Transverse colon (tissue), 4 donors: Measurements from ENCODE around the gene IL21. TPM values are rescaled to one million over a fixed set of nuclear protein-coding genes. Genes with fewer than 3 reads are reported as not detected.
"Not testable (repeated sequence)": the region's sequence is repeated elsewhere in the genome, so short reads cannot be mapped to it uniquely, and the experiment has no call there.

Source experiments
- DNase-seq: peaks from one replicate; pipeline ENCODE4 v3.0.0-alpha.2; 2019
- H3K27ac ChIP-seq, 4 donors: fragments of 200-600 bp; sonication (generic); 2 replicates each; pipeline ENCODE4 v1.5.1; 2016 to 2018; ENCODE audit warnings: inconsistent platforms in 4 of 4
- H3K27me3 ChIP-seq: fragments of 200-600 bp; sonication (generic); 2 replicates; pipeline ENCODE4 v1.5.1; 2017; ENCODE audit warnings: inconsistent platforms
- H3K36me3 ChIP-seq, 4 donors: fragments of 200-600 bp; sonication (generic); 2 replicates each; pipeline ENCODE4 v1.5.1; 2017 to 2019; ENCODE audit warnings: inconsistent platforms in 4 of 4
- H3K4me1 ChIP-seq, 4 donors: fragments of 200-600 bp; sonication (generic); 2 replicates each; pipeline ENCODE4 v1.5.1; 2017 to 2020; ENCODE audit warnings: inconsistent platforms in 4 of 4
- H3K4me3 ChIP-seq, 4 donors: fragments of 200-600 bp; sonication (generic); 1 replicate in 1 of 4; 2 replicates in 3 of 4; pipeline versions ENCODE4 v1.5.1 to v1.6.1; 2017 to 2019; ENCODE audit warnings: inconsistent platforms in 4 of 4
- H3K9me3 ChIP-seq, 2 donors: fragments of 200-600 bp; sonication (generic); 2 replicates each; pipeline ENCODE4 v1.5.1; 2017 to 2019; ENCODE audit warnings: inconsistent platforms in 2 of 2
- EP300 ChIP-seq: sonication (generic); formaldehyde crosslinking; IDR thresholded peaks from one replicate; pipeline ENCODE4 v1.6.1; 2017; ENCODE audit warnings: antibody characterized with exemption, low read depth
- POLR2A ChIP-seq: fragments of 450-650 bp; IDR thresholded peaks from one replicate; pipeline ENCODE4 v1.6.1; 2016; ENCODE audit warnings: antibody characterized with exemption, mild to moderate bottlenecking, moderate library complexity
- POLR2AphosphoS5 ChIP-seq, 3 donors: sonication (generic); formaldehyde crosslinking; IDR thresholded peaks; one replicate each; pipeline ENCODE4 v1.6.1; 2016; ENCODE audit warnings: antibody characterized with exemption in 3 of 3
- WGBS, 2 donors: methylation state at CpG; one replicate each; pipeline ENCODE4 v1.1.5; 2018; ENCODE audit warnings: low coverage in 1 of 2; 5-methylcytosine and 5-hydroxymethylcytosine counted together
- in situ Hi-C, 4 donors: fragments of 200-750 bp; cut with MboI; loops; one replicate each; pipeline versions ENCODE4 v1.15.0 to v1.15.1; 2017; ENCODE audit warnings: low sequenced_read_pairs in 3 of 4, low pct_ligation_motif_present in 1 of 4, low pct_unique_long_range_greater_than_20kb in 1 of 4
- intact Hi-C: fragments of 100-400 bp; cut with DNase I; formaldehyde crosslinking; loops from one replicate; pipeline ENCODE4 v1.15.1; 2023; ENCODE audit warnings: low total_unique reads
- total RNA-seq, 4 donors: library from RNA; depleted of rRNA; stranded (reverse); fragments of >200 nt; gene quantifications; one replicate each; pipeline ENCODE4 v1.1.0, GENCODE V29; 2016
- TF ChIP-seq, protein P1 (sequence below), 5 experiments: fragments of 200-600 bp in 3 of 5; fragments of 450-650 bp in 2 of 5; sonication (generic) in 3 of 5; IDR thresholded peaks; 1 replicate in 2 of 5; 2 replicates in 3 of 5; pipeline ENCODE4 v1.5.1; 2016 to 2017; ENCODE audit warnings: antibody characterized with exemption in 5 of 5, inconsistent platforms in 3 of 5, mild to moderate bottlenecking in 2 of 5, moderate library complexity in 1 of 5

Gene IL21
- total RNA-seq, 4 donors from 2014 or later: 0.16 TPM; not detected in 3

DNA sequence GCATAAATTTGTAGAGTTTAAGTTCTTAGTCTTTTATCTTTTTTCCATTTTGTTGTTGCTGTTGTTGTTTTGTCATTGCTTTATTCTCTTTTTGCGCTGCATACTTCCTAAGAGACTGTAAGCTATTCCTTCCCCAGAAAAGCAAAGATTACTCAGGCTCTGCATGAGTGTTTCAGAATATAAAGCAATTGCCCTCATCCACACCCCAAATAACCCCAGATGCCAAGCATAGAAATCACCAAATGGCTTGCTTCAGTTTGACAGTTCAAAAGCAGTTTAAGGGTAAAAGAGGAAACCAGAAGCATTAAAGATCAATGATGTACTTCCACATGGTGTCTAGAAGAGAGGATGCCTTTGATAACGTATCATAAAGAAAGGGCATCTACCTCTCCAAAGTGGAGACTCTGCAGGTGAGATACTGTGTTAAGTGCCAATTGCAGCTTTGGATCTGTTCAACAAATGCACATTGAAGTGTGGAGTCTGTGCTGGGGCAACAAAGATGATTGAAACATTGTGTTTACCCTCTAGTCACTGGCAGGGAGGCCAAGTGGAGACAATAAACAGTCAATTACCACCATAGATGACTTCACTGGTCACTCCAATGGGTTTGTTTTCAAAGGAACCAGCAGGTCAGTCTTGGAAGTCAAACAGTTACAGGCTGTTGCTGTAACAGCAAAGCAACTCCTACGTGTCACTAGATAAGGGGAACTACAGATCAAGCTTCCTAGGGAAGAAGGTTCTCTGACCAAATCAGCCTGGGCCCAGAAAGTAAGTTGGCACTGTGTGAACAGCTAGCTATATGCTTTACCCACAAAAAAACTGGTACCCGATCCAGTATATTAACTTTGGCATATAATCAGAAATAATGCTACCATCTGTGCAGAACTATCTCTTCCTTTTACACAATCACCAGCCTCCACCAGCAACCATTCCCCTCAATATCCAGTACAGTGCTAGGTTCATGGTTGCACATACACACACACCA lies 40.6 kb upstream of the IL21 start:
- Histone ChIP-seq H3K4me1 (peaks cover 0 to 7% (median 5%) of the 10 kb centered on the region in 4 donors), H3K27me3 (no peaks in the 10 kb centered on the region), H3K36me3 (no peaks in the 10 kb centered on the region), H3K9me3 (no peaks in the 10 kb centered on the region), H3K4me3 (no peak overlapping the region), H3K27ac (no peak overlapping the region)
- TF ChIP-seq POLR2AphosphoS5 (IDR thresholded peaks at IDR 0.05) (no peak), POLR2A (no peak), EP300 (no peak)
- TF ChIP-seq, protein P1, sequence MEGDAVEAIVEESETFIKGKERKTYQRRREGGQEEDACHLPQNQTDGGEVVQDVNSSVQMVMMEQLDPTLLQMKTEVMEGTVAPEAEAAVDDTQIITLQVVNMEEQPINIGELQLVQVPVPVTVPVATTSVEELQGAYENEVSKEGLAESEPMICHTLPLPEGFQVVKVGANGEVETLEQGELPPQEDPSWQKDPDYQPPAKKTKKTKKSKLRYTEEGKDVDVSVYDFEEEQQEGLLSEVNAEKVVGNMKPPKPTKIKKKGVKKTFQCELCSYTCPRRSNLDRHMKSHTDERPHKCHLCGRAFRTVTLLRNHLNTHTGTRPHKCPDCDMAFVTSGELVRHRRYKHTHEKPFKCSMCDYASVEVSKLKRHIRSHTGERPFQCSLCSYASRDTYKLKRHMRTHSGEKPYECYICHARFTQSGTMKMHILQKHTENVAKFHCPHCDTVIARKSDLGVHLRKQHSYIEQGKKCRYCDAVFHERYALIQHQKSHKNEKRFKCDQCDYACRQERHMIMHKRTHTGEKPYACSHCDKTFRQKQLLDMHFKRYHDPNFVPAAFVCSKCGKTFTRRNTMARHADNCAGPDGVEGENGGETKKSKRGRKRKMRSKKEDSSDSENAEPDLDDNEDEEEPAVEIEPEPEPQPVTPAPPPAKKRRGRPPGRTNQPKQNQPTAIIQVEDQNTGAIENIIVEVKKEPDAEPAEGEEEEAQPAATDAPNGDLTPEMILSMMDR (IDR thresholded peaks at IDR 0.05): no peak
- in situ Hi-C loops (no loop called here), intact Hi-C loops (no loop called here)
- WGBS, 2 donors: 65 to 70% methylated on average over 4 of the region's 4 CpGs
- DNase-seq: no peak

DNA sequence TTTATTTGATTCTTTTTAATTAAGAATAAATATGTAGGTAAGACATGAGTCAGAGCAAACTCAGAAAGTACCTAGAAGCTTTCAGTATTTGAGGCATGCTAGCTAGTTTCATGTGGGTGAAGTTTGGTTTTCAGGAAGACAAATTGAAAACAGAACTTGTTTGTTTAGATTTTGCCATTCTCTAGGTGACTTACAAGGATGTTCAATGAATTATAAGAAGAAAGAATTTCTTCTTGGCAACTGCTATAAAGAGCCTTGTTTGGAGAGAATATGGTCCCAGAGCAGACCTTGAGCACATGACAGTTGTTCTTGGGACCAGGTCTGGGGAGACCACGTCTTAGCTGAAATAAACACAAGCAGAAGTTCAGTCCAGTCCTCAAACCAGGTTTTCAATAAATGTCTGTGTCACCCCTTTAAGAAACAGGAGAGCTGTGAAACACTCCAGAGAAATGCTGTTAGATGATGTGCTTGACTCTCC lies 38.0 kb upstream of the IL21 start:
- 37% methylated on average over 1 of the region's 1 CpG; no CpG with 5 or more reads in 1 of the 2 donors for WGBS, 2 donors
- no peak for TF ChIP-seq EP300
- no peak for TF ChIP-seq POLR2AphosphoS5 (IDR thresholded peaks at IDR 0.05)
- TF ChIP-seq, protein P1 (IDR thresholded peaks at IDR 0.05): no peak
- no peak for TF ChIP-seq POLR2A
- intact Hi-C loops: no loop called here

DNA sequence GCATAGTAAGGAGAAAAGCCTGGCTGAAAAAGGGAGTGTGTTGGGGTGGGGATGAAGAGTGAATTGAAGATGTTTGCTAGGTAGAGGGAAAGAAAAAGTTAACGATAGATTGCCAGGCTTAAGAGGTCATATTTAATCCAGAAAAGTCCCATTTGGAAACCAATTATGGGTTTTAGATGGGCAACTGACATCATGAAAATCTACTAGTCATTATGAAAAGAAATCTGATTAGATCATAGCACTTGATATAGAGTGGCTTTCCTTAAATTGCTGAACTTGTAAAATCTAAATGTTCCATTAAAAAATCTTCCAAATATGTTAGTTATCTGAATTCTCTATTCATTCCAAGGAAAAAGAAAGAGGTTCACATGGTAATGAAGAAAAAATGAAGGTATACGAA lies 37.5 kb upstream of the IL21 start:
- intact Hi-C loops: no loop called here
- Histone ChIP-seq H3K4me1 (no peaks in the 10 kb centered on the region), H3K9me3 (no peaks in the 10 kb centered on the region), H3K4me3 (no peak overlapping the region), H3K36me3 (no peaks in the 10 kb centered on the region), H3K27me3 (no peaks in the 10 kb centered on the region), H3K27ac (no peak overlapping the region)
- TF ChIP-seq, protein P1 (IDR thresholded peaks at IDR 0.05): no peak
- TF ChIP-seq EP300 (no peak), POLR2AphosphoS5 (IDR thresholded peaks at IDR 0.05) (no peak), POLR2A (no peak)
- no peak for DNase-seq
- WGBS, 2 donors: 46 to 75% methylated on average over 2 of the region's 2 CpGs
- in situ Hi-C loops: no loop called here

More for the DNA sequence above, 38.0 kb upstream of the IL21 start:
- H3K27ac ChIP-seq: no peak overlapping the region
- H3K9me3 ChIP-seq: no peaks in the 10 kb centered on the region
- H3K36me3 ChIP-seq: no peaks in the 10 kb centered on the region
- H3K4me1 ChIP-seq: no peaks in the 10 kb centered on the region
- no peak overlapping the region for H3K4me3 ChIP-seq
- H3K27me3 ChIP-seq: no peaks in the 10 kb centered on the region
- in situ Hi-C loops: no loop called here
- DNase-seq: no peak

DNA sequence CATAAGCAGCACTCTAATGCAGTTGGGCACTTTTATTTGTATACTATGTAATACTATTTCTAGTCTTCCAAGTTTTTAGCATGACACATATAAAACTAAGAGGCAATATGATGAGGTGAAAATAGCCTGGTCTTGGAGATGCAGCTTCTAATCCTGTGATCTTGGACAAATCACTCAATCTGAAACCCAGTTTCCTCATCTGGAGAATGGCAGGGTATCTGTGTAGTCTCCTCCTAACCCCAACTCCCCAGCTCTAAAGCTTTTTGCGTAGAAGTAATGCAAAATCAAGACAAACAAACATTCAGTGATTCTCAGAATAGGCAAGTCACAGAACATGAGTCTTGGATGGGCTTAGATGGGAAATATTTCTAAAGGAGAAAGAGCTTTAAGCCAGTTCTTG lies 36.7 kb upstream of the IL21 start:
- no peaks in the 10 kb centered on the region for H3K36me3 ChIP-seq
- TF ChIP-seq POLR2AphosphoS5 (IDR thresholded peaks at IDR 0.05) (no peak), POLR2A (no peak)
- TF ChIP-seq, protein P1 (IDR thresholded peaks at IDR 0.05): no peak
- no peaks in the 10 kb centered on the region for H3K4me1 ChIP-seq
- H3K27me3 ChIP-seq: no peaks in the 10 kb centered on the region
- H3K4me3 ChIP-seq: no peak overlapping the region
- WGBS, 2 donors: 85 to 95% methylated on average over 1 of the region's 1 CpG
- H3K9me3 ChIP-seq: no peaks in the 10 kb centered on the region
- in situ Hi-C loops: no loop called here
- DNase-seq: no peak
- no peak overlapping the region for H3K27ac ChIP-seq
- intact Hi-C loops: no loop called here

DNA sequence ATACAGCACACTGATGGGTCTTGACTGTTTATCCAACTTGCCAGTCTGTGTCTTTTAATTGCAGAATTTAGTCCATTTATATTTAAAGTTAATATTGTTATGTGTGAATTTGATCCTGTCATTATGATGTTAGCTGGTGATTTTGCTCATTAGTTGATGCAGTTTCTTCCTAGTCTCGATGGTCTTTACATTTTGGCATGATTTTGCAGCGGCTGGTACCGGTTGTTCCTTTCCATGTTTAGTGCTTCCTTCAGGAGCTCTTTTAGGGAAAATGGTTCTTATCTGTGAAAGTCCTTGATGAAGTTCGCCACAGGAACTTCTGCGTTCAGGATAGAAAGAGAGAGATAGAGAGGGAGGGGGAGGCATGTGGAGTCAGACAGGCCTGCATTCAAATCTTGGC lies 35.7 kb upstream of the IL21 start:
- H3K27ac ChIP-seq, DNase-seq, H3K36me3 ChIP-seq, H3K27me3 ChIP-seq, H3K9me3 ChIP-seq, H3K4me1 ChIP-seq, H3K4me3 ChIP-seq, intact Hi-C loops, in situ Hi-C loops: not testable (repeated sequence)
- 50 to 80% methylated on average over 2 to 5 of the region's 5 CpGs for WGBS, 2 donors
